ENCODE results near the gene TRIM8.

Gene TRIM8

GRCh38 chr10:102616066-102616770 is 28.1 kb upstream of the TRIM8 start:
- no peak for DNase-seq (ENCODE audit: low spot score)

GRCh38 chr10:102617041-102617440 is 27.2 kb upstream of the TRIM8 start:
- DNase-seq (ENCODE audit: low spot score): no peak

- no peak for DNase-seq (ENCODE audit: low spot score)
These were observed 26.5 kb upstream of the TRIM8 start for GRCh38 chr10:102617816-102618215.

- DNase-seq (ENCODE audit: low spot score): no peak
These were observed 24.8 kb upstream of the TRIM8 start for GRCh38 chr10:102619281-102619981.

GRCh38 chr10:102620138-102620590 is 24.1 kb upstream of the TRIM8 start:
- no peak for DNase-seq (ENCODE audit: low spot score)

GRCh38 chr10:102620591-102621442 is 23.5 kb upstream of the TRIM8 start:
- DNase-seq (ENCODE audit: low spot score): no peak

- DNase-seq (ENCODE audit: low spot score): no peak
These were observed 22.6 kb upstream of the TRIM8 start for GRCh38 chr10:102621443-102622325.

GRCh38 chr10:102624094-102624493 is 20.2 kb upstream of the TRIM8 start:
- DNase-seq (ENCODE audit: low spot score): no peak

- DNase-seq (ENCODE audit: low spot score): peak; percentile 45
These were observed 19.3 kb upstream of the TRIM8 start for GRCh38 chr10:102624751-102625645.

- DNase-seq (ENCODE audit: low spot score): no peak
These were observed 18.1 kb upstream of the TRIM8 start for GRCh38 chr10:102626026-102626685.

- DNase-seq (ENCODE audit: low spot score): no peak
These were observed 17.0 kb upstream of the TRIM8 start for GRCh38 chr10:102627291-102627735.

- DNase-seq (ENCODE audit: low spot score): peak; percentile 81
These were observed 16.5 kb upstream of the TRIM8 start for GRCh38 chr10:102627736-102628293.

- no peak for DNase-seq (ENCODE audit: low spot score)
These were observed 15.8 kb upstream of the TRIM8 start for GRCh38 chr10:102628451-102628911.

- peak; percentile 93 for DNase-seq (ENCODE audit: low spot score)
These were observed 14.3 kb upstream of the TRIM8 start for GRCh38 chr10:102629661-102630614.

- no peak for DNase-seq (ENCODE audit: low spot score)
These were observed 13.6 kb upstream of the TRIM8 start for GRCh38 chr10:102630663-102631062.

GRCh38 chr10:102631525-102632393 is 12.5 kb upstream of the TRIM8 start:
- DNase-seq (ENCODE audit: low spot score): no peak

- DNase-seq (ENCODE audit: low spot score): no peak
These were observed 11.7 kb upstream of the TRIM8 start for GRCh38 chr10:102632394-102633111.
